Left kidney (tissue), 2 donors: Measurements from ENCODE around the gene HYAL3. TPM values are rescaled to one million over a fixed set of nuclear protein-coding genes. Genes with fewer than 3 reads are reported as not detected.
"Not testable (repeated sequence)": the region's sequence is repeated elsewhere in the genome, so short reads cannot be mapped to it uniquely, and the experiment has no call there.

ENCODE experiments used
- DNase-seq: peaks from one replicate; pipeline ENCODE4 v3.0.0-alpha.2; 2013
- polyA plus RNA-seq: library from polyadenylated mRNA; unstranded; fragments of 120-200 nt; gene quantifications from one replicate; pipeline ENCODE4 v1.2.1, GENCODE V29; 2013; ENCODE audit not compliant: insufficient read length

Gene HYAL3
- polyA plus RNA-seq, 1 donor: 4.1 TPM

DNA sequence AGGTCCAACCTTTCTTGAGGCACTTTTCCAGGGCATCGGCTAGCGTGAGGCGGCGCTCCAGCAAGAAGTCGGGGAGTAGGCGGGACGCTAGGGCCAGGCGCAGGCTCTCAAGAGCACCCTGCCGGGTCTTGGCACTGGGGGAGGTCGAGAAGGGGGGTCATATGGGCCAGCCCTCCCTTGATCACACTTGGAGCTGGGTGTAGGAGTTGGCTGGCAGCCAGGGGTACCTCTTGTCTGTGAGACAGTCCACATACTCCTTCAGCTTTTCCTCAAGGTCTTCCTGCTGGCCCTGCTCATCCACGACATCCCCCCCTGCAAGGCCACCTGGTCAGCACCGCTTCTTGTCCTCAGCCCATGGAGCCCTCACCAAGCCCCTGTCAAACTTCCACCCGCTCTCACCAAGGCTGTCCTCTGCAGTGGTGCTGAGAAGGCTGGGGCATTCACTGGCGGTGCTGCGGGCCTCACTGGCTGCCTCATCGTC is 9.0 kb downstream of the HYAL3 start:
- DNase-seq: no peak

DNA sequence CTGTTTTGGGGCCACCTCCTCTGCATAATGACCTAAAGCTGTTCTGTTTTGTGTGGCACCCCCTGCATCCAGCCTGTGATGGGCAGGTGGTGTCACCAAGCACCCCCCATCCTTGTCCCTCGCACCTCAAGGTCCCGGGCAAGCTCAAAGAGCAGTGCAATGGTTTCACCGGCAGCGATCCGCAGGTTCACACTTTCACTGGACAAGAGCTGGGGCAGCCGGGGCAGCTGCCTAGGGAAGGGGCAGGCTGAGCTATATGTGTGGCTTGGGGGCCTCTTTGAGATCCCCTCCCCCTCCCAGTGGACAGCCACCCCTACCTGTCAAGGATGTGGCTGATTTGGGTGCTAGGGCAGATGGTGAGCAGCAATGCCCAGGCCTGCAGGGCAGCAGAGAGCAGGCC is 10.1 kb downstream of the HYAL3 start:
- no peak for DNase-seq

DNA sequence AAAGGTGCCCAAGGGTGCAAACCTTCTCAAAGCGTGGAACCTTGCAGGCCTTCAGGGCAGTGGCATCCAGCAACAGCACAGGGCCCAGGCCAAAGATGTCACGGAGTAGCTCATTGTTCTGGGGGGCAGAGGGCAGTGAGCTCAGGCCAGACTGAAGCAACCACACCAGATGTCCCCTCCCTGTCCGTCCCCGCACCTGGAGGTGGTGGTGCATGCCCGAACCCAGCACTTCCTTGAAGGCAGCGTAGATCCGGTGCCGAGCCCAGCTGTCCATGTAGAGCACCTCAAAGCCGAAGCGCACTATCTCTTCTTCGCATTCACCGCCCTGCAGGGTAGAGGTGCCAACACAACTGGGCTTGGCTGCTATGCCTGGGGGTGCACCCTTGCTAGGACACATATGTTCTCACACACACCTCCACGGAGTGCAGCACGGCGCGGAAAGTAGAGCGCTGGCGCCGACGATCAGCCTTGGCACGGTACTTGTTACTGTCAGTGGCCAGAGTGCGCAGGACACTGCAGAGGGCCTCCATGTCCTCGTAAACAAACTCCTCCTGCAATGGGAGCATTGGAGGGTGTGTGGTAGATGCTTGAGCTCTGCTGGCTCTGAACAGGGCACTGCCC is 10.7 kb downstream of the HYAL3 start:
- DNase-seq: no peak

GRCh38 chr3:50287262-50287661 is 11.9 kb downstream of the HYAL3 start:
- DNase-seq: no peak

- DNase-seq: no peak
These were observed 12.6 kb downstream of the HYAL3 start for GRCh38 chr3:50286322-50287227.

GRCh38 chr3:50284121-50284520 is 15.1 kb downstream of the HYAL3 start:
- not testable (repeated sequence) for DNase-seq

DNA sequence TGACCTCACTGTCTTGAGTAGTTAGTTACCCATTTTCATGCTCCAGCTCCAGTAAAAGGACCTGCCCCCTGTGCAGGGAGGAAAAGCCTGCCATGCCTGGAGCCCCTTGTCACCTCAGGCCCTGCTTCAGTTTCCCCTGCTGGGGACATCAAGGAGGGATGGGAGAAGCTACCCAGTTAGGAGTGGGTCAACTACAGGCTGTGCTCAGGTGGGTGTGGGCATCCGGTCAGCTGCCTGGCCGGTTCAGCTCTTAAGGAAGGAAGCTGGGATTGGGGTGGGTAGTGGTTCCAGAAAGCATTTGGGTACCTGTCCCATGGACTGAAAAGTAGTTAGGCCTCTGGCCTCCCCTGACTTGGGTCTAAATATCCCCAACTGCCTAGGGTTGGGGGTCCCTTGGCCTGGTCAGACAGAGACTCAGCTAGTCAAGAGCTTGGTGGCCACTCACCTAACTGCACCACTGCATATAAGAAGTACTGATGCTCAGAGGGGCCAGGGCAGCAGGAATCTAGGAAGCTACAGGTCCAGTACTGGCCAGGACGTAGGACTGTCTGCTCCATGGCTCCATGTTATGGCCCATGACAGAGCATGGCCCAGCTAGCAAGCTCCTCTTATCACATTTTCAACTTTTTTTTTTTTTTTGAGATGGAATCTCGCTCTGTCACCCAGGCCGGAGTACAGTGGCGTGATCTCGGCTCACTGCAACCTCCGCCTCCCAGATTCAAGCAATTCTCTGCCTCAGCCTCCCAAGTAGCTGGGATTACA is 19.8 kb downstream of the HYAL3 start:
- DNase-seq: no peak

GRCh38 chr3:50278880-50279224 is 20.4 kb downstream of the HYAL3 start, which contains the start of gene LSMEM2:
Gene LSMEM2, plus strand, starts transcription at chr3:50279087. Its CDS starts 27 bp downstream, at chr3:50279114.
- DNase-seq: no peak

- DNase-seq: no peak
These were observed 20.9 kb downstream of the HYAL3 start for GRCh38 chr3:50278123-50278879.

DNA sequence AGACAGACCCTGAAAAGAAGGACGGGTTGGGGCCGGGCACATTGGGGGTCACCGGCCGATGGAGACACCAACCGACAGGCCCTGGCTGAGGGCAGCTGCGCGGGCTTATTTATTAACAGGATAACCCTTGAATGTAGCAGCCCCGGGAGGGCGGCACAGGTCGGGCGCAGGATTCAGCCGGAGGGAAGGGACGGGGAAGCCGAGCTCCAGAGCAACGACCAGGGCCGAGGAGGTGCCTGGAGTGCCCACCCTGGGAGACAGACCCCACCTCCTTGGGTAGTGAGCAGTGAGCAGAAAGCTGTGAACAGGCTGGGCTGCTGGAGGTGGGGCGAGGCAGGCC is 22.5 kb downstream of the HYAL3 start:
- DNase-seq: no peak

GRCh38 chr3:50275996-50276761 is 23.0 kb downstream of the HYAL3 start:
- DNase-seq: no peak

- DNase-seq: no peak
These were observed 23.8 kb downstream of the HYAL3 start for GRCh38 chr3:50275141-50275995.

- no peak for DNase-seq
These were observed 24.7 kb downstream of the HYAL3 start for GRCh38 chr3:50274371-50275104.

DNA sequence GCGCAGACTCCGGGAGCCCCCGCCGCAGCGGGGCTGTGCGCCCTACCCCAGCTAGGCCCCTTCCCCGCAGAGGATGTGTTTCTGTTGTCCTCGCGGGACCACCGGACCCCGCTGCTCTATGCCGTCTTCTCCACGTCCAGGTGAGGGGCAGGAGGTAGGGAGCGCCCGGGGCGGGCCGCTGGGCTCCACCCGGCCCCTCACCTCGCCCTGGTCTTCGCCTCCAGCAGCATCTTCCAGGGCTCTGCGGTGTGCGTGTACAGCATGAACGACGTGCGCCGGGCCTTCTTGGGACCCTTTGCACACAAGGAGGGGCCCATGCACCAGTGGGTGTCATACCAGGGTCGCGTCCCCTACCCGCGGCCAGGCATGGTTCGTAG is 25.5 kb downstream of the HYAL3 start:
- no peak for DNase-seq

DNA sequence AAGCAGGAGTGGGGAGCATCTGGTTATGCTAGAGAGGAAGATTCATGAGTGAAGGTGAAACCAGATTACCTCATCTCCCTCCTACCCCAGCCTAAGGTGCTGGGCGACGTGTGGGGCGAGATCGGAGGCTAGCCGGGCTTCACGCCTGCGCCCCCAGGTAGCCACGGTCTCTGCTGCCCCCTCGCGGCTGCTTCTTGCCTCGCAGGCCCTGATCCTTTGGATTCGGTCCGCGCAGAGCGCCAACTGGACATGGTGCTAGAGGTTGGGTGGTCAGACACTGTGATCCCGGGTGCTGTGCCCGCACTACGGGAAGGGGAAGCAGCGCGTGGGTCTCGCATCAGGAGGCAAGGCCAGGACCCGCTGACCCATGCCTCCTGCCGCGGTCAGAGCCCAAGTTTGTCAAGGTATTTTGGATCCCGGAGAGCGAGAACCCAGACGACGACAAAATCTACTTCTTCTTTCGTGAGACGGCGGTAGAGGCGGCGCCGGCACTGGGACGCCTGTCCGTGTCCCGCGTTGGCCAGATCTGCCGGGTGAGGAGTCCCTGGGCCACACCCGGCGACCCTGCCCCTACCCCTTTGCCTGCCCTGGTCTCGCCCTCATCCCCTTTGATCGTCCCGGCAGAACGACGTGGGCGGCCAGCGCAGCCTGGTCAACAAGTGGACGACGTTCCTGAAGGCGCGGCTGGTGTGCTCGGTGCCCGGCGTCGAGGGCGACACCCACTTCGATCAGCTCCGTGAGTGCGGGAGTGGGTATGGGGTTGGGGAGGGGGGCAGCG is 26.1 kb downstream of the HYAL3 start:
- peak; percentile 84 for DNase-seq

DNA sequence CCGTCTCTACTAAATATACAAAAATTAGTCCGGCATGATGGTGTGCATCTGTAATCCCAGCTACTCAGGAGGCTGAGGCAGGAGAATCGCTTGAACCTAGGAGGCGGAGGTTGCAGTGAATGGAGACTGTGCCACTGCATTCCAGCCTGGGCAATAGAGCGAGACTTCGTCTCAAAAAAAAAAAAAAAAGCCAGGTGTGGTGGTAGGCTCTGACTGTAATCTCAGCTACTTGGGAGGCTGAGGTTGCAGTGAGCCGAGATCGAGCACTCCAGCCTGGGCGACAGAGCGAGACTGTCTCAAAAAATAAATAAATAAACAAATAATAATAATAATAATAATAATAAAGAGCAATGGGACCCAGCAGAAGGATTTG is 26.7 kb downstream of the HYAL3 start:
- not testable (repeated sequence) for DNase-seq

- no peak for DNase-seq
These were observed 27.8 kb downstream of the HYAL3 start for GRCh38 chr3:50271314-50271936.
